Adrenal gland (tissue), 5 donors: ENCODE data around the gene ZFAND5.

ENCODE experiments used
- POLR2A ChIP-seq, 2 donors: fragments of 450-650 bp; IDR thresholded peaks; one replicate each; pipeline ENCODE4 v1.6.1; 2017; ENCODE audit warnings: antibody characterized with exemption in 2 of 2, mild to moderate bottlenecking in 2 of 2, moderate library complexity in 1 of 2
- TF ChIP-seq, protein P1 (sequence below), 6 experiments: fragments of 450-650 bp in 4 of 6; fragments of 200-600 bp in 2 of 6; sonication (generic) in 1 of 6; IDR thresholded peaks; 1 replicate in 5 of 6; 2 replicates in 1 of 6; pipeline versions ENCODE4 v1.5.1 to v1.8.0; 2016 to 2021; ENCODE audit warnings: antibody characterized with exemption in 6 of 6, mild to moderate bottlenecking in 2 of 6, moderate library complexity in 1 of 6
- donor health status: DM: no; HTN: no; CAD: no.

DNA sequence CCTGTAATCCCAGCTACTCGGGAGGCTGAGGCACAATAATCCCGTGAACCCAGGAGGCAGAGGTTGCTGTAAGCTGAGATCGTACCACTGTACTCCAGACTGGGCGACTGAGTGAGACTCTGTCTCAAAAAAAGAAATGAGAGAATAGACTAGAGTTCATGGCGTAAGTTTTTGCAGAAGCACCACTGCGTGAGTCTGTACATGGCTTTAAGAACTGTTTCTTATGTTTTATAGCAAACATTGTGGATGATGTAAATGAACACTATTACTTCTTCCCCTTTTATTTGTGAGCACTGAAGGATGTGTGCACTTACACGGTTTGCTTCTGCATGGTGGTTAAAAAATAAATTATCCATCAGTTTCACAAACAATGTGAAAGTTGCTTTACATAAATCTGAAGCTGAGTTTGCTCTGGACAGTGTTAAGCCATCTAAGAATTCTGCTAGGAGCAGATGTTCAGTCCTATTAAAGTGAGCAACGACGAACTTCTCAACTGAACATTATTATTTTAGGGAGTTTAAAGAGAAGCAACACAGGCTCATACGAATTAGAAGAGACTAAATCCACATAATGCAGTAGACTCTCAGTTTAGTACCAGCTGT lies 52.5 kb downstream of the ZFAND5 start:
- TF ChIP-seq, protein P1, sequence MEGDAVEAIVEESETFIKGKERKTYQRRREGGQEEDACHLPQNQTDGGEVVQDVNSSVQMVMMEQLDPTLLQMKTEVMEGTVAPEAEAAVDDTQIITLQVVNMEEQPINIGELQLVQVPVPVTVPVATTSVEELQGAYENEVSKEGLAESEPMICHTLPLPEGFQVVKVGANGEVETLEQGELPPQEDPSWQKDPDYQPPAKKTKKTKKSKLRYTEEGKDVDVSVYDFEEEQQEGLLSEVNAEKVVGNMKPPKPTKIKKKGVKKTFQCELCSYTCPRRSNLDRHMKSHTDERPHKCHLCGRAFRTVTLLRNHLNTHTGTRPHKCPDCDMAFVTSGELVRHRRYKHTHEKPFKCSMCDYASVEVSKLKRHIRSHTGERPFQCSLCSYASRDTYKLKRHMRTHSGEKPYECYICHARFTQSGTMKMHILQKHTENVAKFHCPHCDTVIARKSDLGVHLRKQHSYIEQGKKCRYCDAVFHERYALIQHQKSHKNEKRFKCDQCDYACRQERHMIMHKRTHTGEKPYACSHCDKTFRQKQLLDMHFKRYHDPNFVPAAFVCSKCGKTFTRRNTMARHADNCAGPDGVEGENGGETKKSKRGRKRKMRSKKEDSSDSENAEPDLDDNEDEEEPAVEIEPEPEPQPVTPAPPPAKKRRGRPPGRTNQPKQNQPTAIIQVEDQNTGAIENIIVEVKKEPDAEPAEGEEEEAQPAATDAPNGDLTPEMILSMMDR (IDR thresholded peaks at IDR 0.05): no peak
- TF ChIP-seq POLR2A (IDR thresholded peaks at IDR 0.05): no peak
